ENCODE data around the gene RNU5D-1. TPM values are rescaled to one million over a fixed set of nuclear protein-coding genes. Genes with fewer than 3 reads are reported as not detected.

RNU5D-1 gene
- total RNA-seq, 1 experiment from 2014 or later: not detected

GRCh38 chr1:44681905-44682882 is 48.8 kb downstream of the RNU5D-1 start:
- Mint-ChIP-seq H3K4me3 (peak overlapping the region; percentile 3; the same call in 1 of the 2 replicates), H3K27me3 (ENCODE audit: low read depth) (no peaks in the 10 kb centered on the region)
- POLR2A ChIA-PET: no interaction called here

More at GRCh38 chr1:44681905-44682882, 48.8 kb downstream of the RNU5D-1 start:
- H3K36me3 Mint-ChIP-seq: 0 out of 2 replicates have a peak, but pooled peaks cover 5% of the 10 kb centered on the region
- H3K4me1 Mint-ChIP-seq: peaks cover 30% of the 10 kb centered on the region
- DNase-seq (ENCODE audit: low spot score): peak; percentile 28
- no peaks in the 10 kb centered on the region for H3K9me3 Mint-ChIP-seq
- peak; percentile 90 for ATAC-seq
- peak; percentile 90; the same call in 1 of the 2 replicates for TF ChIP-seq ZNF121 (CRISPR knock-in tag; IDR thresholded peaks at IDR 0.05)
- TF ChIP-seq ESRRA (CRISPR knock-in tag; IDR thresholded peaks at IDR 0.05; ENCODE audit: borderline replicate concordance): no peak
- peak; percentile 77 for TF ChIP-seq GABPB1 (CRISPR knock-in tag; IDR thresholded peaks at IDR 0.05)
- peak overlapping the region; percentile 96 for H3K27ac Mint-ChIP-seq
- CTCF ChIA-PET: interaction anchor here (0.6 to 3.1 kb wide), 4 partner anchors 8 to 32 kb away, joined by 3 to 10 read pairs (median 4); partner anchors contain the start of genes ARMH1 and TMEM53

Other genes starting within 250 kb of the RNU5D-1 start
- 8.2 to 10.9 TPM (median 10.0 TPM) in 3 replicates for gene TMEM53, start 56.7 kb downstream of the RNU5D-1 start, total RNA-seq (2021)
- gene ARMH1, start 56.5 kb downstream of the RNU5D-1 start, total RNA-seq (2021): 0.74 to 1.6 TPM (median 0.78 TPM) in 3 replicates
- gene KIF2C, start 8.7 kb upstream of the RNU5D-1 start, total RNA-seq (2021): 82.6 to 93.8 TPM (median 85.4 TPM) in 3 replicates
- gene RPS8, start 44.4 kb upstream of the RNU5D-1 start, total RNA-seq (2021): 2,343 to 2,726 TPM (median 2,722 TPM) in 3 replicates
- gene BEST4, start 57.0 kb upstream of the RNU5D-1 start, total RNA-seq (2021): 1.6 to 1.7 TPM (median 1.6 TPM) in 3 replicates
- gene PLK3, start 69.2 kb upstream of the RNU5D-1 start, total RNA-seq (2021): 10.1 to 16.4 TPM (median 12.0 TPM) in 3 replicates
- 0.31 to 0.62 TPM (median 0.57 TPM) in 3 replicates for gene DYNLT4, start 76.2 kb upstream of the RNU5D-1 start, total RNA-seq (2021)
- 1.7 to 2.0 TPM (median 1.8 TPM) in 3 replicates for gene BTBD19, start 77.4 kb upstream of the RNU5D-1 start, total RNA-seq (2021)
- gene PTCH2, start 112.1 kb upstream of the RNU5D-1 start, total RNA-seq (2021): 0.71 to 1.1 TPM (median 0.96 TPM) in 3 replicates